Neuron (in vitro differentiated cells): Measurements from ENCODE around the gene ADAMTS18.

ENCODE experiments used
- H2AFZ ChIP-seq: one replicate; pipeline ENCODE4 v1.6.1; 2013; ENCODE audit warnings: low read depth, mild to moderate bottlenecking, inconsistent platforms, low read length, moderate library complexity
- H3K27me3 ChIP-seq: one replicate; pipeline ENCODE4 v1.6.1; 2013; ENCODE audit warnings: low read length; ENCODE audit not compliant: insufficient read depth
- H3K36me3 ChIP-seq: one replicate; pipeline ENCODE4 v1.6.1; 2013; ENCODE audit warnings: low read length; ENCODE audit not compliant: insufficient read depth
- H3K4me1 ChIP-seq: one replicate; pipeline ENCODE4 v1.6.1; 2013; ENCODE audit warnings: low read length; ENCODE audit not compliant: insufficient read depth
- H3K4me3 ChIP-seq: 2 replicates; pipeline ENCODE4 v1.5.1; 2013; ENCODE audit warnings: mild to moderate bottlenecking, low read length, moderate library complexity
- H3K9me3 ChIP-seq: one replicate; pipeline ENCODE4 v1.6.1; 2013; ENCODE audit warnings: low read length

The ADAMTS18 gene

GRCh38 chr16:77374384-77374783 lies 60.5 kb downstream of the ADAMTS18 start:
- Histone ChIP-seq H3K36me3 (no peaks in the 10 kb centered on the region), H2AFZ (no peak overlapping the region), H3K9me3 (no peaks in the 10 kb centered on the region), H3K27me3 (no peaks in the 10 kb centered on the region), H3K4me3 (no peak overlapping the region), H3K4me1 (no peaks in the 10 kb centered on the region)

GRCh38 chr16:77373726-77374125 lies 61.1 kb downstream of the ADAMTS18 start:
- no peaks in the 10 kb centered on the region for H3K27me3 ChIP-seq
- no peak overlapping the region for H2AFZ ChIP-seq
- H3K4me1 ChIP-seq, result no peaks in the 10 kb centered on the region
- no peaks in the 10 kb centered on the region for H3K36me3 ChIP-seq
- H3K9me3 ChIP-seq, result no peaks in the 10 kb centered on the region
- no peak overlapping the region for H3K4me3 ChIP-seq

GRCh38 chr16:77364770-77365169 lies 70.1 kb downstream of the ADAMTS18 start:
- no peaks in the 10 kb centered on the region for H3K4me1 ChIP-seq
- H3K27me3 ChIP-seq, result no peaks in the 10 kb centered on the region
- H3K4me3 ChIP-seq, result no peak overlapping the region
- no peak overlapping the region for H2AFZ ChIP-seq
- no peaks in the 10 kb centered on the region for H3K36me3 ChIP-seq
- no peaks in the 10 kb centered on the region for H3K9me3 ChIP-seq

GRCh38 chr16:77359065-77359502 lies 75.8 kb downstream of the ADAMTS18 start:
- Histone ChIP-seq H3K36me3 (no peaks in the 10 kb centered on the region), H3K9me3 (no peaks in the 10 kb centered on the region), H3K27me3 (no peaks in the 10 kb centered on the region), H3K4me3 (no peak overlapping the region), H2AFZ (no peak overlapping the region), H3K4me1 (no peaks in the 10 kb centered on the region)

- Histone ChIP-seq H3K4me1 (no peaks in the 10 kb centered on the region), H2AFZ (no peak overlapping the region), H3K36me3 (no peaks in the 10 kb centered on the region), H3K4me3 (no peak overlapping the region), H3K27me3 (no peaks in the 10 kb centered on the region), H3K9me3 (no peaks in the 10 kb centered on the region)
Observed at GRCh38 chr16:77353587-77354263, 81.1 kb downstream of the ADAMTS18 start.

- H3K4me3 ChIP-seq, result no peak overlapping the region
- no peaks in the 10 kb centered on the region for H3K27me3 ChIP-seq
- H3K36me3 ChIP-seq, result no peaks in the 10 kb centered on the region
- H3K9me3 ChIP-seq, result no peaks in the 10 kb centered on the region
- no peaks in the 10 kb centered on the region for H3K4me1 ChIP-seq
- H2AFZ ChIP-seq, result no peak overlapping the region
Observed at GRCh38 chr16:77344341-77344740, 90.5 kb downstream of the ADAMTS18 start.

GRCh38 chr16:77336637-77337036 lies 98.2 kb downstream of the ADAMTS18 start:
- H3K9me3 ChIP-seq, result no peaks in the 10 kb centered on the region
- no peaks in the 10 kb centered on the region for H3K27me3 ChIP-seq
- H3K4me1 ChIP-seq, result peaks cover 9% of the 10 kb centered on the region
- H3K36me3 ChIP-seq, result no peaks in the 10 kb centered on the region
- H2AFZ ChIP-seq, result no peak overlapping the region
- no peak overlapping the region for H3K4me3 ChIP-seq

GRCh38 chr16:77335652-77336234 lies 99.1 kb downstream of the ADAMTS18 start:
- Histone ChIP-seq H3K4me3 (no peak overlapping the region), H3K36me3 (no peaks in the 10 kb centered on the region), H3K9me3 (no peaks in the 10 kb centered on the region), H2AFZ (no peak overlapping the region), H3K4me1 (peaks cover 9% of the 10 kb centered on the region), H3K27me3 (no peaks in the 10 kb centered on the region)

- Histone ChIP-seq H3K27me3 (no peaks in the 10 kb centered on the region), H2AFZ (no peak overlapping the region), H3K4me3 (no peak overlapping the region), H3K36me3 (no peaks in the 10 kb centered on the region), H3K4me1 (peaks cover 14% of the 10 kb centered on the region), H3K9me3 (no peaks in the 10 kb centered on the region)
Observed at GRCh38 chr16:77332792-77333191, 102.0 kb downstream of the ADAMTS18 start.

GRCh38 chr16:77331802-77332586 lies 102.8 kb downstream of the ADAMTS18 start:
- Histone ChIP-seq H3K9me3 (no peaks in the 10 kb centered on the region), H3K27me3 (no peaks in the 10 kb centered on the region), H3K36me3 (no peaks in the 10 kb centered on the region), H2AFZ (no peak overlapping the region), H3K4me1 (peaks cover 14% of the 10 kb centered on the region), H3K4me3 (no peak overlapping the region)

GRCh38 chr16:77331043-77331442 lies 103.8 kb downstream of the ADAMTS18 start:
- Histone ChIP-seq H3K9me3 (no peaks in the 10 kb centered on the region), H3K36me3 (no peaks in the 10 kb centered on the region), H3K4me3 (no peak overlapping the region), H2AFZ (no peak overlapping the region), H3K4me1 (peaks cover 9% of the 10 kb centered on the region), H3K27me3 (no peaks in the 10 kb centered on the region)

- H3K36me3 ChIP-seq, result no peaks in the 10 kb centered on the region
- H3K27me3 ChIP-seq, result no peaks in the 10 kb centered on the region
- peaks cover 5% of the 10 kb centered on the region for H3K4me1 ChIP-seq
- no peak overlapping the region for H3K4me3 ChIP-seq
- no peak overlapping the region for H2AFZ ChIP-seq
- no peaks in the 10 kb centered on the region for H3K9me3 ChIP-seq
Observed at GRCh38 chr16:77330332-77331042, 104.3 kb downstream of the ADAMTS18 start.

- no peak overlapping the region for H2AFZ ChIP-seq
- no peaks in the 10 kb centered on the region for H3K36me3 ChIP-seq
- no peaks in the 10 kb centered on the region for H3K9me3 ChIP-seq
- H3K4me3 ChIP-seq, result no peak overlapping the region
- H3K4me1 ChIP-seq, result peaks cover 5% of the 10 kb centered on the region
- H3K27me3 ChIP-seq, result no peaks in the 10 kb centered on the region
Observed at GRCh38 chr16:77328768-77329167, 106.1 kb downstream of the ADAMTS18 start.
